GM21526 (cell line): Measurements from ENCODE around the gene KLHL40.

Experiments
- ATAC-seq: cut with Tn5 transposase; IDR thresholded peaks from one replicate; pipeline ENCODE4 v1.9.1; 2021; ENCODE audit warnings: moderate library complexity; ENCODE audit not compliant: unreplicated experiment, low FRiP score

KLHL40 gene

GRCh38 chr3:42656680-42657610 is 28.4 kb upstream of the KLHL40 start:
- no peak for ATAC-seq

- no peak for ATAC-seq
Observed at GRCh38 chr3:42657675-42658074, 27.7 kb upstream of the KLHL40 start.

GRCh38 chr3:42658091-42658770 is 27.1 kb upstream of the KLHL40 start:
- ATAC-seq, result no peak

GRCh38 chr3:42658771-42659390 is 26.5 kb upstream of the KLHL40 start:
- no peak for ATAC-seq

- ATAC-seq, result no peak
Observed at GRCh38 chr3:42659451-42660130, 25.7 kb upstream of the KLHL40 start.

GRCh38 chr3:42660131-42660715 is 25.1 kb upstream of the KLHL40 start:
- no peak for ATAC-seq

GRCh38 chr3:42660898-42661297 is 24.4 kb upstream of the KLHL40 start:
- ATAC-seq, result no peak

- no peak for ATAC-seq
Observed at GRCh38 chr3:42661593-42662022, 23.7 kb upstream of the KLHL40 start.

GRCh38 chr3:42662037-42662812 is 23.1 kb upstream of the KLHL40 start:
- no peak for ATAC-seq

- no peak for ATAC-seq
Observed at GRCh38 chr3:42662813-42663535, 22.4 kb upstream of the KLHL40 start.

GRCh38 chr3:42663581-42664437 is 21.5 kb upstream of the KLHL40 start:
- no peak for ATAC-seq

GRCh38 chr3:42664438-42664803 is 20.9 kb upstream of the KLHL40 start:
- no peak for ATAC-seq

GRCh38 chr3:42665050-42665878 is 20.1 kb upstream of the KLHL40 start:
- no peak for ATAC-seq

- no peak for ATAC-seq
Observed at GRCh38 chr3:42666022-42666421, 19.3 kb upstream of the KLHL40 start.

- ATAC-seq, result no peak
Observed at GRCh38 chr3:42666577-42666998, 18.7 kb upstream of the KLHL40 start.

GRCh38 chr3:42667096-42667522 is 18.2 kb upstream of the KLHL40 start:
- no peak for ATAC-seq
